ENCODE measurements around the gene CCDC71.

The CCDC71 gene

GRCh38 chr3:49165771-49166751, at the start of gene CCDC71:
TSS of gene CCDC71 (minus strand) at chr3:49166331. CDS start at chr3:49164208, 2,123 bp downstream.
- no peak for DNase-seq (ENCODE audit: low read depth, low spot score)
- peak within 1 kb of the TSS; percentile 59 for H3K27ac ChIP-seq

GRCh38 chr3:49213998-49214397, 47.9 kb upstream of the CCDC71 start:
- DNase-seq (ENCODE audit: low read depth, low spot score): no peak
- no peak overlapping the region for H3K27ac ChIP-seq

DNA sequence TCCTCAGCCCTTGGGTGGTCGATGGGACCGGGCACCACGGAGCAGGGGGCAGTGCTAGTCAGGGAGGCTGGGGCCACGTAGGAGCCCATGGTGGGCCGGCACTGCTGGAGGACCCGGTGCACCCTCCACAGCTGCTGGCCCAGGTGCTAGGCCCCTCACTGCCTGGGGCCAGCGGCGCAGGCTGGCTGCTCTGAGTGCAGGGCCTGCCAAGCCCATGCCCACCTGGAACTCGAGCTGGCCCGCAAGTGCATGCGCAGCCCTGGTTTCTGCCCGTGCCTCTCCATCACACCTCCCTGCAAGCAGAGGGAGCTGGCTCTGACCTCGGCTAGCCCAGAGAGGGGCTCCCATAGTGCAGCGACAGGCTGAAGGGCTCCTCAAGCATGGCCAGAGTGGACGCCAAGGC, 47.4 kb upstream of the CCDC71 start:
- no peak overlapping the region for H3K27ac ChIP-seq
- no peak for DNase-seq (ENCODE audit: low read depth, low spot score)

DNA sequence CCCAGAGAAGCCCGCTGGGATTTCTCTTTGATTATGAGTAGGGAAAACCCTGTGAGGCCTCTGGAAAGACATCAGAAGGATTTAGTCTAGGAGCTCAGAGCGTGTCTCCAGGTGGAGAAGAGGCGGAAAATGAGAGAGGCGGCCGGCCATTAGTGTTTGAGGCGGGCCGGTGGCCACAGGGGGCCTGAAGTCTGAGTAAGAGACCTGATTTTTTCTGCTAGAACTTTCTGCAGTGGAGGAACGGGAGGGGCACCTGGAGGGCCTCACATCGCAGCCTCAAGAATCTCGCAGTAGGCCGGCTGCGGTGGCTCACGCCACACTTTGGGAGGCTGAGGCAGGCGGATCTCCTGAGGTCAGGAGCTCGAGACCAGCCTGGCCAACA, 33.8 kb upstream of the CCDC71 start:
- DNase-seq (ENCODE audit: low read depth, low spot score): no peak
- H3K27ac ChIP-seq: no peak overlapping the region

DNA sequence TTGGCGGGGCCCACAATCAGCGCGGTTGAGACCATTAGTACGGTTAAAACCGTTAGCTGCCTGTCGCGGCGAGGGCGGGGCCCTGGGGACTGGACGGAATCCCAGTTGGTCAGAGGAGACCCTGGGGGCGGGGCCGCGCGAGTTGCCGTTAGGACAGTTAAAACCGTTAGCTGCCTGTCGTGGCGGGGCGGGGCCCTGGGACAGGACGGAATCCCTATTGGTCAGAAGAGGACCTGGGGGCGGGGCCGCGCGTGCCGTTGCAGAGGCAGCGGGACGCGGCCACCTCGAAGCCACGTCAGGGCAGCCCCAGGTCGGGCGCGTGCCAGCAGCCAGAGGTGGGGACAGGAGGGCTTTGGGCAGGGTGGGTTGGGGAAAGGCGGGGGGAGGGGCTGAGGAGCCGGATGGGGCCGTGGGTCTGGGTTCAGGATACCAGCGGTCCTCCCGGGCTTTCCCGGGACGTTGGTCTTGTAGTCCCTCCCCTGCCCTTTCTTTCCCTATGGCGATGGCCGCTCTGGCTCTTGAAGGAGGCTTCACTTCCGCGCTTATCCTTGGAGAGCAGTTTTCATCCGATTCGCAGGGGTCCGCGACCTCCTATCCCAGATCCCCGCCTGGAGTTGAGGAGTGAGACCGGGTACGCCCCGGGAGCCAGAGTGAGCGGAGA, 33.2 kb upstream of the CCDC71 start:
- DNase-seq (ENCODE audit: low read depth, low spot score): no peak
- H3K27ac ChIP-seq: no peak overlapping the region

DNA sequence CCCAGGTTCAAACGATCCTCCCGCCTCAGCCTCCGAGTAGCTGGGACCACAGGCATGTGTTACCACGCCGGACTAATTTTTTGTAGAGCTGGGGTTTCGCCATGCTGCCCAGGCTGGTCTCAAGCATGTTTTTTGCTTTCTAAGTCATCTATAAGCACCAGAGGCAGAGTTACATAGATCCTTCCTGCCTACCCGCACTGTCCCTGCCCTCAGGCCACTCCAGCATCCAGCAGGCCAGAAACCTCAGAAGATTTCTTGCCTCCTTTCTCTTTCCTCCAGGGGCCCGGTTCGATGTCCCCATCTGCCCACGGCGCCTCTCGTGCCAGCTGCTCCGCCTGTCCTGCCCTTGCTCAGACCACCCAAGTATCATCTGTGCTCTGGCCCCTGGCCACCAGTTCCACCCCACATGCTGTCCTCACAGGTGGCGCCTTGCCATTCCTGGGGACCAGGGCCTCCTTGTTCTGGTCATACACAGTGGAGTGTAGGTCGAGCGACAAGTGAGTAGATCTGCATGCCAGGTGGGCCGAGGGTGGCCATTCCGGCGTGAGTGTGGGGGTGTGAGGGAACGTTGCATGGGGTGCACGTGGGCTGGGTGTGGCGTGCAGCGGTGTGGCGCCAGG, 32.6 kb upstream of the CCDC71 start:
- H3K27ac ChIP-seq: no peak overlapping the region
- DNase-seq (ENCODE audit: low read depth, low spot score): no peak

DNA sequence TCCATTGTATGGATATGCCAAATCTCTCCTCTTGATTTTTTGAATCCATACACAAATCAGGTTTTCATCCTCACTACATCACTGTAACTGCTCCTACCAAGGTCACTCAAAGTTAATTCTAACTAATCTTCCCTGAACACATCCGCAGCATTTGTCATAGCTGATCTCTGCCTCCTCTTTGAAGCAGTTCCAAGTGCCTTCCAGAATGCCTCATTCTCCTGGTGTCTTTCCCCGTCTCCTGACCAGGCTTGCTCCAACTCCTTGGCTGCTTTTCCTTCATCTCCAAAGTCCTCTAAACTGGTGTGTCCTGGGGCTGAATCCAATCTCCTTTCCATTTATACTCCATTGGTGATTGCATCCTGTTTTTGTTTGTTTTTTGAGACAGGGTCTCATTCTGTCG, 32.0 kb upstream of the CCDC71 start:
- no peak overlapping the region for H3K27ac ChIP-seq

GRCh38 chr3:49191741-49192140, 25.6 kb upstream of the CCDC71 start:
- no peak overlapping the region for H3K27ac ChIP-seq
- no peak for DNase-seq (ENCODE audit: low read depth, low spot score)

More for the DNA sequence above, 32.0 kb upstream of the CCDC71 start:
- no peak for DNase-seq (ENCODE audit: low read depth, low spot score)

DNA sequence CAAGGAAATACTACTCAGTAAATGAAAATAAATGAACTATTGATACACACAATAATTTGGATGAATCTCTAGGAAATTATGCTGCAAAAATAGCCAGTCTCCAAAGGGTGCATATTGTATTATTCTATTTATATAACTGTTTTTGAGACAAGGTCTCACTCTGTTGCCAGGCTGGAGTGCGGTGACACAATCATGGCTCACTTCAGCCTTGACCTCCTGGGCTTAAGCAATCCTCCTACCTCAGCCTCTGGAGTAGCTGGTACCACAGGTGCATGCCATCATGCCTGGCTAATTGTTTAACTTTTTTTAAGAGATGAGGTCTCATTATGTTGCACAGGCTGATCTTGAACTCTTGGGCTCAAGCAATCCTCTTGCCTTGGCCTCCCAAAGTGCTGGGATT, 17.7 kb upstream of the CCDC71 start:
- H3K27ac ChIP-seq: no peak overlapping the region
- DNase-seq (ENCODE audit: low read depth, low spot score): no peak

DNA sequence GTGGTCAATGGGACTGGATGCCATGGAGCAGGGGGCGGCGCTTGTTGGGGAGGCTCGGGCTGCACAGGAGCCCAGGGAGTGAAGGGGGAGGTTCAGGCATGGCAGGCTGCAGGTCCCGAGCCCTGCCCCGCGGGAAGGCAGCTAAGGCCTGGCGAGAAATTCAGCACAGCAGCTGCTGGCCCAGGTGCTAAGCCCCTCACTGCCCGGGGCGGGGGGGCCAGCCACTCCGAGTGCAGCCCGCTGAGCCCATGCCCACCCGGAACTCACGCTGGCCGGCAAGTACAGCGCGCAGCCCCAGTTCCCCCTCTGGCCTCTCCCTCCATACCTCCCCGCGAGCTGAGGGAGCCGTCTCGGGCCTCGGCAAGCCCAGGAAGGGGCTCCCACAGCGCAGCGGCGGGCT, 16.6 kb upstream of the CCDC71 start:
- H3K27ac ChIP-seq: no peak overlapping the region
- no peak for DNase-seq (ENCODE audit: low read depth, low spot score)

DNA sequence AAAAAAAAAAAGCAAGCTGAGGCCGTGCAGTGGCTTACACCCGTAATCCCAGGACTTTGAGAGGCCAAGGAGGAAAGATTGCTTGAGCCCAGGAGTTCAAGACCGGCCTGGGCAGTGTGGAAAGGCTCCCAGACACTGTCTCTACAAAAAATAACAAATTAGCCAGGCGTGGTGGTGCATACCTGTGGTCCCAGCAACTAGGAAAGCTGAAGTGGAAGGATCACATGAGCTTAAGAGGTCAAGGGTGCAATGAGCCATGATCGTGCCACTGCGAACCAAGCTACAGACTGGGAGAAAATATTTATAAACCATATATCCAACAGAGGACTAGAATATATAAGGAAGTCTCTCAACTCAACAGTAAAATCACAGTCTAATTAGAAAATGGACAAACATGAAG, 15.2 kb upstream of the CCDC71 start:
- H3K27ac ChIP-seq: no peak overlapping the region
- no peak for DNase-seq (ENCODE audit: low read depth, low spot score)

DNA sequence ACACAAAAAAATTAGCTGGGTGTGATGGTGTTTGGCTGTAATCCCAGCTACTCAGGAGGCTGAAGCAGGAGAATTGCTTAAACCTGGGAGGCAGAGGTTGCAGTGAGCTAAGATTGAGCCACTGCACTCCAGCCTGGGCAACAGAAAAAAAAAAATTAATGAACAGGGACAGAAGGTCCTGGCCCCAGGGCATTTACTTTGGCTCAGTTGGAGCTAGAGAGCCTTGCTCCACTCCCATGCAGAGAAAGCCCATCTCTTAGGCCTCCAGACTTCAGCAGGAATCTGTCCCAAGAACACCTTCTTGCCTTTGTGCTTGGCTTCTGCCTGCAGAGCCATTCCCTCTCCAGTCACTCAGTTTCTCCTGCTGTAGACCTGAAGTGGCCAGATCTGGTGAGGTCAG, 14.0 kb upstream of the CCDC71 start:
- DNase-seq (ENCODE audit: low read depth, low spot score): no peak
- no peak overlapping the region for H3K27ac ChIP-seq

DNA sequence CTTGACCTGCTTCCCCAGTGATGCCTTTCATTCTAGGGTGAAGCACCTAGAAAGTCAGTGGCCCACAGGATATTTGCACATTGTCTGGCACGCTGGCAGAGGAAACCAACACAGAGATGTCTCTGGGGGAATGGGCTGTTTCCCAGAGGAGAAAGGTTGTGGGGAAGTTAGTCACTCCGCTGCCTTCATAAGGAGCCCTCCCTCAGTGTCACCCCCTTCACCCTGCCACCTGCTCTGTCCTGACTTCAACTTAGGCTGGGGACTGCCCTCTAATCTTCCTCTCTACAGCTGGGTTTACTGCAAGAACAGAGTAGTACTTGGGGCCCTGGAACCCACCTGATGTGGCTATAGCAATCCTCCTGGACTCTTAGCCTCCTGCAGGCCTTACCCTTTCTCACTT, 10.9 kb upstream of the CCDC71 start:
- DNase-seq (ENCODE audit: low read depth, low spot score): no peak
- no peak overlapping the region for H3K27ac ChIP-seq

DNA sequence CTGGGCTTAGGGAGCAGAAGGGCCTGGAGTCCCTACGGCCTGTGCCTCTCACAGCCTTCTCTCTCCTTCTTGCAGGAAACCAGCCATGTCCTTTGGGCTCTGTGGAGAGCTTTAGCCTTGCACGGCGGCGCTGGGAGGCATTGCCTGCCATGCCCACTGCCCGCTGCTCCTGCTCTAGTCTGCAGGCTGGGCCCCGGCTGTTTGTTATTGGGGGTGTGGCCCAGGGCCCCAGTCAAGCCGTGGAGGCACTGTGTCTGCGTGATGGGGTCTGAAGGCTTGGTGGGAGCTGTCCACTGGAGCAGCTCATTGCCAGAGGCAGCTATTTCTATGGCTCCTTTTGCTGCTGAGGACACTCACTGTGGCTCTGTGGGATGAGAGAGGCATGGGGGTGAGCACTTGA, 9.4 kb upstream of the CCDC71 start:
- DNase-seq (ENCODE audit: low read depth, low spot score): no peak
- no peak overlapping the region for H3K27ac ChIP-seq

DNA sequence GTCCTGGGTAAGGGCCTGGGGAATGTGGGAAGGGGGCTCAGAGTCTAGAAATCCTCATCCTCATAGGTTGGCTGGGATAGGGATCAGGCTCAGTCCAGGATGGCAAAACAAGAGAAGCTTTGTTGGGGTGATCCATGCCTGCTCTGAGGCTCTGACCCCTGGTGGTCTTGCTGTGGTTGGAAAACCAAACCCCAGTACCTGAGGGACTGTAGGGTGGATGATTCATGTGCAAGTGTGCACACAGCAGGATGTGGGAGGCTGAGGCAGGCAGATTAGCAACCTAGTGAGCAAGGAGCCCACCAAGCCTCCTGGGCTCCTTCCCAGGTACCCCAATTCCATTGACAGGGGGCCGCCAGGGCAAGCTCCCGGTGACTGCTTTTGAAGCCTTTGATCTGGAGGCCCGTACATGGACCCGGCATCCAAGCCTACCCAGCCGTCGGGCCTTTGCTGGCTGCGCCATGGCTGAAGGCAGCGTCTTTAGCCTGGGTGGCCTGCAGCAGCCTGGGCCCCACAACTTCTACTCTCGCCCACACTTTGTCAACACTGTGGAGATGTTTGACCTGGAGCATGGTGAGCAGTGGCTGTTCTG, 8.4 kb upstream of the CCDC71 start:
- DNase-seq (ENCODE audit: low read depth, low spot score): no peak
- H3K27ac ChIP-seq: no peak overlapping the region

DNA sequence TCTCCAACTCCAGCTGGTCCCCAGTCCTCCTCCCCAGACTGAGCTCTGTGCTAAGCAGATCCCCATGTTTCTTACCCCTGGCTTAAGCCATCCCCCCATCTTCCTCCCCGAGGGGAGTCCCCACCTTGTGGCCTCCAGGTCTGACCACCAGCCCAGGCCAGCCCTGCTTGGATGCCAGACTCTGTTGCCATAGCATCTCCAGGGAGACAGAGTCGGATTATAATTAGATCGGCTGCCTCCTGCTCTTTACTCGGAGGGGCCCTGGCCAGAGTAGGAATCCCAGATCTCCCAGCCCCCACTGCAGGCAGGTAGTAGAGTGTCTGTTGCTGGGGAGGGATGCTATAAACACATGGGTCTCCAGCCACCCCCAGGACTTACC, 7.7 kb upstream of the CCDC71 start:
- H3K27ac ChIP-seq: no peak overlapping the region
- no peak for DNase-seq (ENCODE audit: low read depth, low spot score)

GRCh38 chr3:49173116-49173791, 7.1 kb upstream of the CCDC71 start:
- no peak for DNase-seq (ENCODE audit: low read depth, low spot score)
- no peak overlapping the region for H3K27ac ChIP-seq

GRCh38 chr3:49172551-49173041, 6.5 kb upstream of the CCDC71 start:
- H3K27ac ChIP-seq: no peak overlapping the region
- DNase-seq (ENCODE audit: low read depth, low spot score): no peak

GRCh38 chr3:49171775-49172500, 5.8 kb upstream of the CCDC71 start:
- no peak for DNase-seq (ENCODE audit: low read depth, low spot score)
- H3K27ac ChIP-seq: no peak overlapping the region
